Peyer's patch (tissue), 4 donors: ENCODE results near the gene SH2D7.

Source experiments
- CTCF ChIP-seq, 6 experiments: fragments of 450-650 bp in 4 of 6; fragments of 200-600 bp in 2 of 6; sonication (generic) in 1 of 6; IDR thresholded peaks; one replicate each; pipeline ENCODE4 v1.5.1; 2017 to 2019; ENCODE audit warnings: antibody characterized with exemption in 6 of 6, mild to moderate bottlenecking in 3 of 6, moderate library complexity in 1 of 6
- POLR2A ChIP-seq, 2 donors: fragments of 450-650 bp; IDR thresholded peaks; one replicate each; pipeline ENCODE4 v1.5.1; 2017; ENCODE audit warnings: antibody characterized with exemption in 2 of 2, mild to moderate bottlenecking in 2 of 2, moderate library complexity in 2 of 2

GRCh38 chr15:78073046-78073787 lies 19.1 kb upstream of the SH2D7 start:
- TF ChIP-seq CTCF (IDR thresholded peaks at IDR 0.05) (no peak), POLR2A (IDR thresholded peaks at IDR 0.05) (no peak)
